Measurements from ENCODE around the gene CAPN1. TPM values are rescaled to one million over a fixed set of nuclear protein-coding genes. Genes with fewer than 3 reads are reported as not detected.
A peak's percentile ranks its signal among the peaks of the same experiment; 100 is the strongest.

The CAPN1 gene
- total and polyA plus RNA-seq, 9 of the 15 experiments (the other 6 are each of a cell fraction or from before 2014, with no cell fraction given) = 3.5 to 199 (median 61.6) TPM

- no peak for TF ChIP-seq HMG20B (CRISPR knock-in tag; IDR thresholded peaks at IDR 0.05)
- TF ChIP-seq PKNOX1 (IDR thresholded peaks at IDR 0.05) = peak; percentile 90
- no peak for TF ChIP-seq BRD4 (IDR thresholded peaks at IDR 0.05)
- TF ChIP-seq ZNF354B (CRISPR knock-in tag; IDR thresholded peaks at IDR 0.05) = no peak
- no peak for TF ChIP-seq RERE (CRISPR knock-in tag; IDR thresholded peaks at IDR 0.05; ENCODE audit: borderline replicate concordance)
- TF ChIP-seq PREB (CRISPR knock-in tag; IDR thresholded peaks at IDR 0.05) = no peak
- no peak for TF ChIP-seq HCFC1 (IDR thresholded peaks at IDR 0.05; ENCODE audit: low read depth, low read length)
- TF ChIP-seq, protein P1, sequence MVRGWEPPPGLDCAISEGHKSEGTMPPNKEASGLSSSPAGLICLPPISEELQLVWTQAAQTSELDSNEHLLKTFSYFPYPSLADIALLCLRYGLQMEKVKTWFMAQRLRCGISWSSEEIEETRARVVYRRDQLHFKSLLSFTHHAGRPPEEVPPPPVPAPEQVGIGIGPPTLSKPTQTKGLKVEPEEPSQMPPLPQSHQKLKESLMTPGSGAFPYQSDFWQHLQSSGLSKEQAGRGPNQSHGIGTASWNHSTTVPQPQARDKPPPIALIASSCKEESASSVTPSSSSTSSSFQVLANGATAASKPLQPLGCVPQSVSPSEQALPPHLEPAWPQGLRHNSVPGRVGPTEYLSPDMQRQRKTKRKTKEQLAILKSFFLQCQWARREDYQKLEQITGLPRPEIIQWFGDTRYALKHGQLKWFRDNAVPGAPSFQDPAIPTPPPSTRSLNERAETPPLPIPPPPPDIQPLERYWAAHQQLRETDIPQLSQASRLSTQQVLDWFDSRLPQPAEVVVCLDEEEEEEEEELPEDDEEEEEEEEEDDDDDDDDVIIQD (CRISPR knock-in tag; IDR thresholded peaks at IDR 0.05) = no peak
- no peak for TF ChIP-seq DACH1 (IDR thresholded peaks at IDR 0.05; ENCODE audit: partially characterized antibody)
- TF ChIP-seq HMG20A (CRISPR knock-in tag; conservative IDR thresholded peaks at IDR 0.05) = no peak
- no peak for TF ChIP-seq ZBTB8A (IDR thresholded peaks at IDR 0.05; ENCODE audit: partially characterized antibody)
- TF ChIP-seq ZNF316 (IDR thresholded peaks at IDR 0.05) = no peak
- no peak for TF ChIP-seq BCOR (IDR thresholded peaks at IDR 0.05)
- TF ChIP-seq, protein P2, sequence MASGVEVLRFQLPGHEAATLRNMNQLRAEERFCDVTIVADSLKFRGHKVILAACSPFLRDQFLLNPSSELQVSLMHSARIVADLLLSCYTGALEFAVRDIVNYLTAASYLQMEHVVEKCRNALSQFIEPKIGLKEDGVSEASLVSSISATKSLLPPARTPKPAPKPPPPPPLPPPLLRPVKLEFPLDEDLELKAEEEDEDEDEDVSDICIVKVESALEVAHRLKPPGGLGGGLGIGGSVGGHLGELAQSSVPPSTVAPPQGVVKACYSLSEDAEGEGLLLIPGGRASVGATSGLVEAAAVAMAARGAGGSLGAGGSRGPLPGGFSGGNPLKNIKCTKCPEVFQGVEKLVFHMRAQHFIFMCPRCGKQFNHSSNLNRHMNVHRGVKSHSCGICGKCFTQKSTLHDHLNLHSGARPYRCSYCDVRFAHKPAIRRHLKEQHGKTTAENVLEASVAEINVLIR (CRISPR knock-in tag; IDR thresholded peaks at IDR 0.05) = no peak
- no peak for TF ChIP-seq TBP (optimal IDR thresholded peaks at IDR 0.05; ENCODE audit: low read depth, low read length)
Measured at GRCh38 chr11:65134952-65135632, 46.6 kb upstream of the CAPN1 start (continued).

Measured in K562 (cell line).